Spinal cord (tissue), 10 donors: ENCODE measurements around the gene CALD1. TPM values are rescaled to one million over a fixed set of nuclear protein-coding genes. Genes with fewer than 3 reads are reported as not detected.
"Not testable (repeated sequence)": the region's sequence is repeated elsewhere in the genome, so short reads cannot be mapped to it uniquely, and the experiment has no call there.

Experiments
- DNase-seq, 6 donors: peaks; one replicate each; pipeline versions ENCODE4 v3.0.0 to v3.0.0-alpha.2; 2013 to 2015; ENCODE audit warnings: low spot score in 6 of 6, low read depth in 4 of 6
- H3K27ac ChIP-seq: one replicate; pipeline ENCODE4 v1.5.1; 2013; ENCODE audit warnings: low read depth, low read length, control low read depth
- H3K27me3 ChIP-seq: one replicate; pipeline ENCODE4 v1.6.1; 2013; ENCODE audit warnings: low read length; ENCODE audit not compliant: control insufficient read depth, insufficient read depth
- H3K36me3 ChIP-seq: one replicate; pipeline ENCODE4 v1.6.1; 2013; ENCODE audit warnings: low read length; ENCODE audit not compliant: control insufficient read depth, insufficient read depth
- H3K4me1 ChIP-seq: one replicate; pipeline ENCODE4 v1.6.1; 2013; ENCODE audit warnings: low read length; ENCODE audit not compliant: control insufficient read depth, insufficient read depth
- H3K4me3 ChIP-seq: one replicate; pipeline ENCODE4 v1.5.1; 2013; ENCODE audit warnings: low read depth, low read length, control low read depth
- H3K9me3 ChIP-seq: one replicate; pipeline ENCODE4 v1.6.1; 2013; ENCODE audit warnings: low read length; ENCODE audit not compliant: control insufficient read depth, insufficient read depth
- WGBS: methylation state at CpG from one replicate; pipeline ENCODE4 v1.1.5; 2013; ENCODE audit warnings: missing lambda C conversion rate; ENCODE audit not compliant: insufficient coverage; 5-methylcytosine and 5-hydroxymethylcytosine counted together
- polyA plus RNA-seq, 2 donors: library from polyadenylated mRNA; unstranded; fragments of 120-200 nt; gene quantifications; one replicate each; pipeline ENCODE4 v1.2.1, GENCODE V29; 2013; ENCODE audit not compliant: insufficient read length in 2 of 2
- total RNA-seq, 2 donors: library from RNA; depleted of rRNA in 1 of 2; stranded (reverse); fragments of 120-200 nt in 1 of 2; fragments of >200 nt in 1 of 2; gene quantifications; one replicate each; pipeline versions ENCODE4 v1.2.3 to v1.2.4, GENCODE V29; 2013 to 2014
- donor health status: healthy.

CALD1 gene
- total and polyA plus RNA-seq, 4 donors: 77.4 to 162 (median 111) TPM

GRCh38 chr7:134959810-134960209, 180.4 kb downstream of the CALD1 start:
- Histone ChIP-seq H3K4me3 (no peak overlapping the region), H3K4me1 (no peaks in the 10 kb centered on the region), H3K27ac (no peak overlapping the region), H3K9me3 (no peaks in the 10 kb centered on the region), H3K27me3 (no peaks in the 10 kb centered on the region), H3K36me3 (peaks cover 24% of the 10 kb centered on the region)
- WGBS: 100% methylated on average over 1 of the region's 5 CpGs
- no peak for DNase-seq

- Histone ChIP-seq H3K27me3 (no peaks in the 10 kb centered on the region), H3K27ac (no peak overlapping the region), H3K9me3 (no peaks in the 10 kb centered on the region), H3K4me1 (no peaks in the 10 kb centered on the region), H3K4me3 (no peak overlapping the region), H3K36me3 (peaks cover 24% of the 10 kb centered on the region)
- peak in 1 of 6 donors; percentile 28 for DNase-seq
These were observed 182.9 kb downstream of the CALD1 start for GRCh38 chr7:134962270-134962780.

- H3K4me1 ChIP-seq: no peaks in the 10 kb centered on the region
- H3K36me3 ChIP-seq: peaks cover 24% of the 10 kb centered on the region
- WGBS: no CpG with 5 or more reads among the region's 4 CpGs
- DNase-seq: peak in 1 of 6 donors; percentile 40
- H3K27me3 ChIP-seq: no peaks in the 10 kb centered on the region
- no peaks in the 10 kb centered on the region for H3K9me3 ChIP-seq
- no peak overlapping the region for H3K27ac ChIP-seq
- H3K4me3 ChIP-seq: no peak overlapping the region
These were observed 183.6 kb downstream of the CALD1 start for GRCh38 chr7:134963036-134963435.

DNA sequence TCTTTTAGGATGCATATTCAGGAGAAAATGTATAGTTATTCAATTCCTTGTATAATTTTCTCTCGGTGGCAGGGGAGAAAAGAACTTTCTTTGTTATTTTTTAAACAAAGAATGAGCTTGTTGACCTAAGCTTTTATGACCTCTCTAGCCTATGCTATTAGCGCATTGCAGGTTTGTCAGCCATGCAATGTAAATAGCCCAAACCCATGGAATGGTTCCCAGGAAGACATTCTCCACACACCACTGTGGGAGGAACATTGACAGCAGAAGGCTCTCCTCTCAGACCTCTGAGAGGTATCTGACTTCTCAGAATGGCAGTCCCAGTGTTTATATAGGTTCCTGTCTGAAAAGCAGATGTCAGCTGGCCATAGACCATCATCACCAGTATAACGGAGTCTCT, 187.3 kb downstream of the CALD1 start:
- no peak for DNase-seq
- H3K9me3 ChIP-seq: no peaks in the 10 kb centered on the region
- no peaks in the 10 kb centered on the region for H3K4me1 ChIP-seq
- no peak overlapping the region for H3K27ac ChIP-seq
- no peaks in the 10 kb centered on the region for H3K27me3 ChIP-seq
- no peak overlapping the region for H3K4me3 ChIP-seq
- peaks cover 10% of the 10 kb centered on the region for H3K36me3 ChIP-seq
- WGBS: 100% methylated on average over 1 of the region's 3 CpGs

- Histone ChIP-seq H3K4me1 (no peaks in the 10 kb centered on the region), H3K9me3 (no peaks in the 10 kb centered on the region), H3K36me3 (peaks cover 10% of the 10 kb centered on the region), H3K27me3 (no peaks in the 10 kb centered on the region), H3K27ac (no peak overlapping the region), H3K4me3 (no peak overlapping the region)
- peak in 1 of 6 donors; percentile 54 for DNase-seq
- 100% methylated on average over 1 of the region's 4 CpGs for WGBS
These were observed 188.7 kb downstream of the CALD1 start for GRCh38 chr7:134968110-134968509.

GRCh38 chr7:134981645-134982044, 202.2 kb downstream of the CALD1 start:
- not testable (repeated sequence) for DNase-seq, H3K4me3 ChIP-seq, H3K36me3 ChIP-seq, H3K27ac ChIP-seq, H3K9me3 ChIP-seq, H3K4me1 ChIP-seq, H3K27me3 ChIP-seq
- no CpG with 5 or more reads among the region's 3 CpGs for WGBS

DNA sequence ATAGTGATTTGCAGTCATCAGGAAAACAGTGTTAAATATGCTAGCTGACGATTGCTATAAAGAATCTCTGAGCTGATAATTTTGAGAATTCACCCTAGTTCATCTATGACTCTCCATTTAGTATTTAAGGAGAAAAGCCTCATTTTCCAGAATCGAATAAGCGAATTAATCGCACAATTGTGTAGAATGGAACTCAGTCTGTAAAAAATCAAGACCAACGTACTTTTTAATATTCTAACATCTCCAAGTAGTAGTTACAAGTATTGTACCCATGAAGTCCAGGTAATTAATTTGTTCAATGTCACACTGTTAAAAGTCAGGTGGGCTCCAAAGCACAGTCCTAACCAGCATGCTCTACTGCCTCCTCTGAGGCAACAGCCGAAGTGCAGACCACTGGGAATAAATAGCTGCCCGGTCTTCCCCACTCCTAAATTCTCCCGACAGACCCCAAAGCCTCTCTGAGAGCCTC, 206.5 kb downstream of the CALD1 start:
- Histone ChIP-seq H3K36me3 (no peaks in the 10 kb centered on the region), H3K4me1 (no peaks in the 10 kb centered on the region), H3K27me3 (no peaks in the 10 kb centered on the region), H3K9me3 (no peaks in the 10 kb centered on the region), H3K27ac (peak overlapping the region; percentile 84), H3K4me3 (peak overlapping the region; percentile 79)
- DNase-seq: no peak
- WGBS: 0% methylated on average over 3 of the region's 8 CpGs

- WGBS: 0% methylated on average over 66 of the region's 70 CpGs
- H3K4me1 ChIP-seq: no peaks in the 10 kb centered on the region
- no peaks in the 10 kb centered on the region for H3K27me3 ChIP-seq
These were observed 207.2 kb downstream of the CALD1 start, which contains the start of gene AGBL3 for GRCh38 chr7:134986363-134987251. Gene AGBL3, plus strand, starts transcription at chr7:134986508. Its CDS starts 1,426 bp downstream, at chr7:134987934.

DNA sequence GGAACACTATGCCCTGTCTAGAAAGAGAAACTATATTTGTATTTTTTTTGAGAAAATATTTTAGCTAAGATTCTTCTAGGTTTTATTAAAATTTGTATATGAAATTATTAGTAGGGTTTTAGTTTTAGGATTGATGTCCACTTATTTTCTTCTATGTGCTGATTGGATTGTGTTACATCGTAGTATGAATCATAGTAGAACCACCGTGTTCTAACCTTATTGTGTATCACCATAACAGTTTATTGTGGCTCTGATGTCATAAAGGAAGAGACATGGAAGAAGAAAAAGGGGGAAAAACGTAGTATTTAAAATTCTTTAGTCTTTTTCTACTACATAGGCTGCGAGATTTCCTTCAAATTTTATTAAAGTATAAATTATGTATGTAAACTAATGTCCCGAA, 208.7 kb downstream of the CALD1 start:
- WGBS: no CpG with 5 or more reads among the region's 5 CpGs
- no peak overlapping the region for H3K4me3 ChIP-seq
- no peak overlapping the region for H3K27ac ChIP-seq
- no peaks in the 10 kb centered on the region for H3K4me1 ChIP-seq
- H3K9me3 ChIP-seq: no peaks in the 10 kb centered on the region
- no peak for DNase-seq
- H3K36me3 ChIP-seq: no peaks in the 10 kb centered on the region
- no peaks in the 10 kb centered on the region for H3K27me3 ChIP-seq

More at GRCh38 chr7:134986363-134987251, 207.2 kb downstream of the CALD1 start, which contains the start of gene AGBL3:
- Histone ChIP-seq H3K4me3 (peak within 1 kb of the TSS; percentile 79), H3K27ac (peak within 1 kb of the TSS; percentile 84), H3K36me3 (no peaks in the 10 kb centered on the region), H3K9me3 (no peaks in the 10 kb centered on the region)
- DNase-seq: peak; percentile 89 to 99 (median 92)
